HG02885 (cell line): ENCODE results near the gene DUSP18.
"Not testable (repeated sequence)": the region's sequence is repeated elsewhere in the genome, so short reads cannot be mapped to it uniquely, and the experiment has no call there.

ENCODE experiments used
- ATAC-seq: cut with Tn5 transposase; IDR thresholded peaks from one replicate; pipeline ENCODE4 v1.9.1; 2021; ENCODE audit warnings: mild to moderate bottlenecking; ENCODE audit not compliant: unreplicated experiment, poor library complexity

DUSP18 gene

GRCh38 chr22:30667494-30668385 is at the start of gene DUSP18:
DUSP18 (minus strand) TSS chr22:30667875; CDS start chr22:30664003, 3,872 bp downstream.
- peak; percentile 91 for ATAC-seq

- ATAC-seq, result no peak
Observed at GRCh38 chr22:30714062-30714461, 46.4 kb upstream of the DUSP18 start.

- ATAC-seq, result no peak
Observed at GRCh38 chr22:30712094-30712493, 44.4 kb upstream of the DUSP18 start.

GRCh38 chr22:30709980-30710379 is 42.3 kb upstream of the DUSP18 start:
- not testable (repeated sequence) for ATAC-seq

- ATAC-seq, result peak; percentile 46
Observed at GRCh38 chr22:30705710-30706651, 38.3 kb upstream of the DUSP18 start.

GRCh38 chr22:30704978-30705377 is 37.3 kb upstream of the DUSP18 start:
- ATAC-seq, result no peak

GRCh38 chr22:30702856-30703255 is 35.2 kb upstream of the DUSP18 start:
- ATAC-seq, result no peak

GRCh38 chr22:30701872-30702271 is 34.2 kb upstream of the DUSP18 start:
- ATAC-seq, result no peak

- ATAC-seq, result no peak
Observed at GRCh38 chr22:30697975-30698374, 30.3 kb upstream of the DUSP18 start.

- ATAC-seq, result no peak
Observed at GRCh38 chr22:30695871-30696655, 28.4 kb upstream of the DUSP18 start.

- no peak for ATAC-seq
Observed at GRCh38 chr22:30695351-30695851, 27.7 kb upstream of the DUSP18 start.

GRCh38 chr22:30694640-30695350 is 27.1 kb upstream of the DUSP18 start, which contains the start of gene OSBP2:
OSBP2 (plus strand) TSS chr22:30694874; CDS start chr22:30694910, 36 bp downstream.
- no peak for ATAC-seq

GRCh38 chr22:30694171-30694639 is 26.5 kb upstream of the DUSP18 start:
- no peak for ATAC-seq

- ATAC-seq, result no peak
Observed at GRCh38 chr22:30691204-30691603, 23.5 kb upstream of the DUSP18 start.

- ATAC-seq, result no peak
Observed at GRCh38 chr22:30689622-30690021, 21.9 kb upstream of the DUSP18 start.

GRCh38 chr22:30687358-30687757 is 19.7 kb upstream of the DUSP18 start:
- ATAC-seq, result no peak

- no peak for ATAC-seq
Observed at GRCh38 chr22:30685178-30685577, 17.5 kb upstream of the DUSP18 start.

GRCh38 chr22:30681831-30682230 is 14.2 kb upstream of the DUSP18 start:
- no peak for ATAC-seq
